GM21717 (cell line): ENCODE results near the gene PLVAP.

ENCODE experiments used
- ATAC-seq: cut with Tn5 transposase; IDR thresholded peaks from one replicate; pipeline ENCODE4 v1.9.1; 2021; ENCODE audit warnings: mild to moderate bottlenecking, moderate library complexity; ENCODE audit not compliant: unreplicated experiment

The PLVAP gene

GRCh38 chr19:17336872-17337674 lies 40.1 kb downstream of the PLVAP start, which contains the start of gene GTPBP3:
GTPBP3 (plus strand) TSS chr19:17337553; CDS start chr19:17337612, 59 bp downstream.
- peak; percentile 58 for ATAC-seq

GRCh38 chr19:17335575-17335974 lies 41.6 kb downstream of the PLVAP start:
- no peak for ATAC-seq

GRCh38 chr19:17334414-17335409 lies 42.4 kb downstream of the PLVAP start, which contains the start of gene ANO8:
ANO8 (minus strand) TSS chr19:17334855; CDS start chr19:17334670, 185 bp downstream.
- ATAC-seq: no peak

- no peak for ATAC-seq
Observed at GRCh38 chr19:17333611-17334413, 43.3 kb downstream of the PLVAP start.

- no peak for ATAC-seq
Observed at GRCh38 chr19:17332677-17333581, 44.2 kb downstream of the PLVAP start.

- ATAC-seq: no peak
Observed at GRCh38 chr19:17332360-17332676, 44.8 kb downstream of the PLVAP start.

- no peak for ATAC-seq
Observed at GRCh38 chr19:17331045-17331558, 46.0 kb downstream of the PLVAP start.

- no peak for ATAC-seq
Observed at GRCh38 chr19:17330262-17331044, 46.7 kb downstream of the PLVAP start.

GRCh38 chr19:17329366-17330261 lies 47.5 kb downstream of the PLVAP start:
- no peak for ATAC-seq

GRCh38 chr19:17328517-17329365 lies 48.4 kb downstream of the PLVAP start:
- no peak for ATAC-seq

GRCh38 chr19:17327654-17328516 lies 49.3 kb downstream of the PLVAP start:
- no peak for ATAC-seq

- ATAC-seq: no peak
Observed at GRCh38 chr19:17327068-17327653, 50.0 kb downstream of the PLVAP start.

- ATAC-seq: no peak
Observed at GRCh38 chr19:17326595-17326966, 50.6 kb downstream of the PLVAP start.

- no peak for ATAC-seq
Observed at GRCh38 chr19:17325881-17326594, 51.1 kb downstream of the PLVAP start.

GRCh38 chr19:17325133-17325532 lies 52.0 kb downstream of the PLVAP start:
- ATAC-seq: no peak
